CD14-positive monocyte (primary cell): Measurements from ENCODE around the gene RPRML. TPM values are rescaled to one million over a fixed set of nuclear protein-coding genes. Genes with fewer than 3 reads are reported as not detected.

Experiments used
- DNase-seq, 3 donors: peaks; one replicate each; pipeline ENCODE4 v3.0.0-alpha.2; 2011 to 2022
- H2AFZ ChIP-seq: 2 replicates; pipeline ENCODE4 v1.6.0; 2012; ENCODE audit warnings: mild to moderate bottlenecking, low read depth, low read length, inconsistent platforms; ENCODE audit not compliant: insufficient read depth, poor library complexity, severe bottlenecking
- H3K27ac ChIP-seq, 2 donors: 1 replicate in 1 of 2; 2 replicates in 1 of 2; pipeline ENCODE4 v1.5.1; 2012 to 2013; ENCODE audit warnings: low read length in 2 of 2, control low read depth in 1 of 2, inconsistent platforms in 1 of 2, low read depth in 1 of 2, mild to moderate bottlenecking in 1 of 2
- H3K27me3 ChIP-seq, 2 donors: one replicate each; pipeline versions ENCODE4 v1.6.0 to v1.6.1; 2011 to 2013; ENCODE audit warnings: low read length in 2 of 2; ENCODE audit not compliant: control insufficient read depth in 2 of 2, insufficient read depth in 2 of 2
- H3K36me3 ChIP-seq, 2 donors: replicated peaks in 1 of 2; 1 replicate in 1 of 2; 2 replicates in 1 of 2; pipeline versions ENCODE4 v1.5.1 to v1.6.1; 2012 to 2013; ENCODE audit warnings: low read length in 2 of 2, control low read depth in 1 of 2, inconsistent platforms in 1 of 2, mild to moderate bottlenecking in 1 of 2; ENCODE audit not compliant: insufficient read depth in 2 of 2, control insufficient read depth in 1 of 2
- H3K4me1 ChIP-seq, 2 donors: 1 replicate in 1 of 2; 2 replicates in 1 of 2; pipeline versions ENCODE4 v1.5.1 to v1.6.1; 2012 to 2013; ENCODE audit warnings: low read length in 2 of 2, control low read depth in 1 of 2, inconsistent platforms in 1 of 2, mild to moderate bottlenecking in 1 of 2, moderate library complexity in 1 of 2; ENCODE audit not compliant: insufficient read depth in 2 of 2, control insufficient read depth in 1 of 2
- H3K4me2 ChIP-seq: replicated peaks from 2 replicates; pipeline ENCODE3; 2012; ENCODE audit warnings: low read length, moderate library complexity, mild to moderate bottlenecking; ENCODE audit not compliant: poor library complexity, severe bottlenecking; ENCODE audit errors: extremely low read depth
- H3K4me3 ChIP-seq, 3 experiments: fragments of 200-600 bp in 1 of 3; sonication (generic) in 1 of 3; replicated peaks in 1 of 3; 1 replicate in 2 of 3; 2 replicates in 1 of 3; pipeline ENCODE4 v1.5.1; 2011 to 2013; ENCODE audit warnings: low read length in 3 of 3, mild to moderate bottlenecking in 3 of 3, control low read depth in 2 of 3, low read depth in 2 of 3, inconsistent platforms in 1 of 3, moderate library complexity in 1 of 3
- H3K79me2 ChIP-seq: 2 replicates; pipeline ENCODE4 v1.6.0; 2012; ENCODE audit warnings: mild to moderate bottlenecking, control low read depth, inconsistent platforms, low read length, moderate library complexity; ENCODE audit not compliant: insufficient read depth
- H3K9ac ChIP-seq: 2 replicates; pipeline ENCODE4 v1.6.0; 2017; ENCODE audit warnings: low read length, mild to moderate bottlenecking; ENCODE audit not compliant: insufficient read depth, poor library complexity, severe bottlenecking
- H3K9me3 ChIP-seq, 2 donors: replicated peaks in 1 of 2; 1 replicate in 1 of 2; 2 replicates in 1 of 2; pipeline versions ENCODE4 v1.5.1 to v1.6.1; 2012 to 2013; ENCODE audit warnings: low read length in 2 of 2, control low read depth in 1 of 2; ENCODE audit not compliant: control insufficient read depth in 1 of 2, insufficient read depth in 1 of 2
- H4K20me1 ChIP-seq: 2 replicates; pipeline ENCODE4 v1.6.0; 2012; ENCODE audit warnings: mild to moderate bottlenecking, low read length, control low read depth, moderate library complexity; ENCODE audit not compliant: insufficient read depth
- H3K27ac Mint-ChIP-seq, 7 donors: one replicate each; pipeline ENCODE4 v1.8.0; 2020; ENCODE audit warnings: mild to moderate bottlenecking in 7 of 7, mixed read lengths in 7 of 7, moderate library complexity in 6 of 7, inconsistent platforms in 2 of 7
- H3K27me3 Mint-ChIP-seq, 3 donors: one replicate each; pipeline ENCODE4 v1.8.0; 2021 to 2022; ENCODE audit warnings: low read depth in 3 of 3, mild to moderate bottlenecking in 3 of 3, mixed read lengths in 3 of 3, moderate library complexity in 3 of 3, inconsistent platforms in 1 of 3
- H3K36me3 Mint-ChIP-seq, 2 donors: one replicate each; pipeline ENCODE4 v1.8.0; 2020; ENCODE audit warnings: mixed read lengths in 2 of 2, inconsistent platforms in 1 of 2, mild to moderate bottlenecking in 1 of 2
- H3K4me1 Mint-ChIP-seq: one replicate; pipeline ENCODE4 v1.8.0; 2020; ENCODE audit warnings: mild to moderate bottlenecking, mixed read lengths
- H3K4me3 Mint-ChIP-seq, 2 donors: one replicate each; pipeline ENCODE4 v1.8.0; 2020; ENCODE audit warnings: mild to moderate bottlenecking in 2 of 2, mixed read lengths in 2 of 2, moderate library complexity in 1 of 2
- H3K9me3 Mint-ChIP-seq, 7 donors: one replicate each; pipeline ENCODE4 v1.8.0; 2020 to 2022; ENCODE audit warnings: mixed read lengths in 7 of 7, mild to moderate bottlenecking in 6 of 7, moderate library complexity in 6 of 7, inconsistent platforms in 2 of 7
- CTCF ChIP-seq: fragments of 200-600 bp; IDR thresholded peaks from one replicate; pipeline ENCODE4 v1.8.0; 2022; ENCODE audit warnings: antibody characterized with exemption, mild to moderate bottlenecking
- WGBS: methylation state at CpG from one replicate; pipeline ENCODE4 v1.1.5; 2013; ENCODE audit warnings: missing lambda C conversion rate; ENCODE audit not compliant: insufficient coverage; 5-methylcytosine and 5-hydroxymethylcytosine counted together
- intact Hi-C, 2 donors: fragments of 100-400 bp; cut with micrococcal nuclease; formaldehyde crosslinking; loops; one replicate each; pipeline versions ENCODE4 v1.15.0 to v1.15.1; 2023
- polyA plus RNA-seq, 3 donors: library from polyadenylated mRNA; depleted of rRNA in 1 of 3; unstranded in 2 of 3; stranded (reverse) in 1 of 3; fragments of 300-500 nt in 2 of 3; fragments of >200 nt in 1 of 3; fragmentation: Illumina TruSeq in 2 of 3; gene quantifications; 1 replicate in 2 of 3; 2 replicates in 1 of 3; pipeline ENCODE4 v1.2.3, GENCODE V29; 2012 to 2021

RPRML gene
- polyA plus RNA-seq, 3 donors, result not detected

GRCh38 chr17:46986366-46986765 lies 7.3 kb upstream of the RPRML start:
- no peak for DNase-seq
- Mint-ChIP-seq H3K27ac (no peak overlapping the region), H3K9me3 (no peaks in the 10 kb centered on the region), H3K4me3 (no peak overlapping the region), H3K36me3 (no peaks in the 10 kb centered on the region), H3K27me3 (peaks cover 8 to 20% (median 16%) of the 10 kb centered on the region in 3 donors), H3K4me1 (no peaks in the 10 kb centered on the region)
- Histone ChIP-seq H3K9me3 (no peaks in the 10 kb centered on the region), H3K4me3 (no peak overlapping the region), H3K9ac (no peak overlapping the region), H2AFZ (no peak overlapping the region), H3K79me2 (no peaks in the 10 kb centered on the region), H3K4me1 (no peaks in the 10 kb centered on the region), H4K20me1 (no peaks in the 10 kb centered on the region), H3K36me3 (no peaks in the 10 kb centered on the region), H3K27ac (no peak overlapping the region), H3K4me2 (no peak overlapping the region), H3K27me3 (peaks cover 0 to 8% of the 10 kb centered on the region in 2 donors)
- no peak for TF ChIP-seq CTCF
- intact Hi-C loops, result no loop called here
- WGBS, result 90% methylated on average over 6 of the region's 7 CpGs

- no peak overlapping the region for H2AFZ ChIP-seq
- no peak overlapping the region for H3K4me3 ChIP-seq
- no peaks in the 10 kb centered on the region for H3K36me3 ChIP-seq
- H3K4me1 Mint-ChIP-seq, result peaks cover 2% of the 10 kb centered on the region
- intact Hi-C loops, result no loop called here
- no peak overlapping the region for H3K4me3 Mint-ChIP-seq
- H3K9ac ChIP-seq, result no peak overlapping the region
- H3K79me2 ChIP-seq, result no peaks in the 10 kb centered on the region
- H3K9me3 ChIP-seq, result no peaks in the 10 kb centered on the region
- no peaks in the 10 kb centered on the region for H3K36me3 Mint-ChIP-seq
- no peak overlapping the region for H3K4me2 ChIP-seq
- no peaks in the 10 kb centered on the region for H4K20me1 ChIP-seq
- WGBS, result 100% methylated on average over 5 of the region's 5 CpGs
- no peak for DNase-seq
- H3K27ac ChIP-seq, result no peak overlapping the region
- H3K4me1 ChIP-seq, result no peaks in the 10 kb centered on the region
- H3K27ac Mint-ChIP-seq, result no peak overlapping the region
- peaks cover 9 to 21% of the 10 kb centered on the region in 2 donors for H3K27me3 ChIP-seq
- peaks cover 0 to 3% (median 0%) of the 10 kb centered on the region in 7 donors for H3K9me3 Mint-ChIP-seq
- TF ChIP-seq CTCF, result no peak
- H3K27me3 Mint-ChIP-seq, result peaks cover 21 to 33% (median 29%) of the 10 kb centered on the region in 3 donors
Observed at GRCh38 chr17:46984892-46985291, 5.8 kb upstream of the RPRML start.
